ENCODE measurements around the gene NAPA. TPM values are rescaled to one million over a fixed set of nuclear protein-coding genes. Genes with fewer than 3 reads are reported as not detected.

The NAPA gene
- polyA plus RNA-seq, 6 donors from 2014 or later, result 68.5 to 111 (median 78.4) TPM

DNA sequence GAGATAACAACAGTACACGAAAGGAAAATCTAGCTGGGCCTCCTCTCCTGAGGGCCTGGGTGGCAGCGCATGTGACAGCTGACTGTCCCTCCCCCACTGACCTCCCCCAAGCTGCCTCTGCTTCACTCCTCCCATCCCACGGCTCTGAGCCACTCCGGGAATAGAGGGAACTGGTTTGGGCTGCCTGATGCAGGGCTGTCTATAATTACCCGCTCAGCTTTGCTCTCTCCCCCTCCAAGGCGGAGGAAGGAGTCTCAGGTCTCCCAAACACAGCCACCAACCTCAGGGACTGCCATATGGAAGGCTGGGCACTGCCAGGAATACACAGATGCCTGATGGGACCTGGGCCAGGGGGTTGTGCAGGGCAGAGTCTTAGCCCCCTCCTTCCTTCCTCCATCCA, 7.9 kb downstream of the NAPA start:
- ATAC-seq (ENCODE audit: low read depth in 2 of 2) (no peak), DNase-seq (no peak)
- Mint-ChIP-seq H3K27ac (peak overlapping the region in 1 of 6 donors; percentile 56), H3K4me1 (peaks cover 23 to 43% (median 24%) of the 10 kb centered on the region in 3 donors), H3K9me3 (no peaks in the 10 kb centered on the region), H3K27me3 (no peaks in the 10 kb centered on the region), H3K4me3 (no peak overlapping the region), H3K36me3 (peaks cover 8 to 11% of the 10 kb centered on the region in 2 donors)

GRCh38 chr19:47506459-47506858, 8.4 kb downstream of the NAPA start:
- Mint-ChIP-seq H3K4me3 (peak overlapping the region in 1 of 8 donors; percentile 5), H3K36me3 (peaks cover 11 to 13% of the 10 kb centered on the region in 2 donors), H3K9me3 (no peaks in the 10 kb centered on the region), H3K27me3 (no peaks in the 10 kb centered on the region), H3K4me1 (peaks cover 17 to 37% (median 18%) of the 10 kb centered on the region in 3 donors), H3K27ac (peak overlapping the region in 1 of 6 donors; percentile 44)
- DNase-seq (no peak), ATAC-seq (ENCODE audit: low read depth in 2 of 2) (no peak)

DNA sequence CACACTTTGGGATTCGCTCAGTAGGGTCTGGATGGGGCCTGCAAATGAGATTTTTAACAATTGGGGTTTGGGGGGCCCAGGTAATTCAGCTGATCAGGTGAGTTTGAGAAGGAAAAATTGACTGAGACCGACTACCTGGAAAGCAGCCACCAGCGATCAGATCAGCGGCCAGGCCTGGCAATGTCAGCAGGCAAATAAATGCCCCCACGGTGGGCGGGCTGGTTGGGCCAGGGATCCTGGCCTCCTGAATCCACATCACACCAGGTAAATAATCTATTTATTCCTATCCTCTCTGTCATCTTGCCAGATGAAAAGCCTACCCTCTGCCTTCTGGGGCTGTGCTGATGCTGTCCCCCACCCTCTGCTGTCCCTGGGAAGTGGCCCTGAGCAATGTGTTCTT, 9.4 kb downstream of the NAPA start:
- peaks cover 11 to 15% of the 10 kb centered on the region in 2 donors for H3K36me3 Mint-ChIP-seq
- no peaks in the 10 kb centered on the region for H3K27me3 Mint-ChIP-seq
- no peaks in the 10 kb centered on the region for H3K9me3 Mint-ChIP-seq
- no peak for ATAC-seq (ENCODE audit: low read depth in 2 of 2)
- peaks cover 12 to 30% (median 17%) of the 10 kb centered on the region in 3 donors for H3K4me1 Mint-ChIP-seq
- peak overlapping the region in 1 of 8 donors; percentile 29 for H3K4me3 Mint-ChIP-seq
- H3K27ac Mint-ChIP-seq, result peak overlapping the region in 2 of 6 donors; percentile 28 to 36
- no peak for DNase-seq

- peak overlapping the region in 1 of 6 donors; percentile 59 for H3K27ac Mint-ChIP-seq
- no peak overlapping the region for H3K4me3 Mint-ChIP-seq
- ATAC-seq (ENCODE audit: low read depth in 2 of 2) (no peak), DNase-seq (no peak)
- H3K36me3 Mint-ChIP-seq, result peaks cover 11 to 15% of the 10 kb centered on the region in 2 donors
- H3K4me1 Mint-ChIP-seq, result peaks cover 6 to 26% (median 8%) of the 10 kb centered on the region in 3 donors
- no peaks in the 10 kb centered on the region for H3K27me3 Mint-ChIP-seq
- no peaks in the 10 kb centered on the region for H3K9me3 Mint-ChIP-seq
Observed at GRCh38 chr19:47503826-47504150, 11.1 kb downstream of the NAPA start.

GRCh38 chr19:47503130-47503825, 11.6 kb downstream of the NAPA start:
- Mint-ChIP-seq H3K4me1 (peaks cover 8 to 27% (median 8%) of the 10 kb centered on the region in 3 donors), H3K27ac (peak overlapping the region in 1 of 6 donors; percentile 42), H3K4me3 (no peak overlapping the region), H3K9me3 (no peaks in the 10 kb centered on the region), H3K36me3 (peaks cover 11 to 15% of the 10 kb centered on the region in 2 donors), H3K27me3 (no peaks in the 10 kb centered on the region)
- no peak for ATAC-seq (ENCODE audit: low read depth in 2 of 2)
- DNase-seq, result no peak

GRCh38 chr19:47499863-47500830, 14.7 kb downstream of the NAPA start:
- ATAC-seq (ENCODE audit: low read depth in 2 of 2) (no peak), DNase-seq (no peak)
- H3K27ac Mint-ChIP-seq, result peak overlapping the region in 1 of 6 donors; percentile 32
- peaks cover 11 to 22% of the 10 kb centered on the region in 2 donors for H3K36me3 Mint-ChIP-seq
- H3K9me3 Mint-ChIP-seq, result no peaks in the 10 kb centered on the region
- H3K4me1 Mint-ChIP-seq, result peaks cover 0 to 14% (median 8%) of the 10 kb centered on the region in 3 donors
- H3K4me3 Mint-ChIP-seq, result no peak overlapping the region
- H3K27me3 Mint-ChIP-seq, result no peaks in the 10 kb centered on the region

GRCh38 chr19:47499371-47499770, 15.5 kb downstream of the NAPA start:
- H3K27me3 Mint-ChIP-seq, result no peaks in the 10 kb centered on the region
- ATAC-seq (ENCODE audit: low read depth in 2 of 2), result no peak
- peaks cover 11 to 22% of the 10 kb centered on the region in 2 donors for H3K36me3 Mint-ChIP-seq
- no peak for DNase-seq
- no peaks in the 10 kb centered on the region for H3K9me3 Mint-ChIP-seq
- no peak overlapping the region for H3K4me3 Mint-ChIP-seq
- peaks cover 0 to 13% (median 8%) of the 10 kb centered on the region in 3 donors for H3K4me1 Mint-ChIP-seq
- H3K27ac Mint-ChIP-seq, result no peak overlapping the region

GRCh38 chr19:47498561-47498960, 16.3 kb downstream of the NAPA start:
- no peaks in the 10 kb centered on the region for H3K9me3 Mint-ChIP-seq
- H3K4me1 Mint-ChIP-seq, result peaks cover 0 to 13% (median 8%) of the 10 kb centered on the region in 3 donors
- peak overlapping the region in 1 of 6 donors; percentile 32 for H3K27ac Mint-ChIP-seq
- peaks cover 11 to 21% of the 10 kb centered on the region in 2 donors for H3K36me3 Mint-ChIP-seq
- DNase-seq, result no peak
- no peak for ATAC-seq (ENCODE audit: low read depth in 2 of 2)
- H3K27me3 Mint-ChIP-seq, result no peaks in the 10 kb centered on the region
- H3K4me3 Mint-ChIP-seq, result no peak overlapping the region

DNA sequence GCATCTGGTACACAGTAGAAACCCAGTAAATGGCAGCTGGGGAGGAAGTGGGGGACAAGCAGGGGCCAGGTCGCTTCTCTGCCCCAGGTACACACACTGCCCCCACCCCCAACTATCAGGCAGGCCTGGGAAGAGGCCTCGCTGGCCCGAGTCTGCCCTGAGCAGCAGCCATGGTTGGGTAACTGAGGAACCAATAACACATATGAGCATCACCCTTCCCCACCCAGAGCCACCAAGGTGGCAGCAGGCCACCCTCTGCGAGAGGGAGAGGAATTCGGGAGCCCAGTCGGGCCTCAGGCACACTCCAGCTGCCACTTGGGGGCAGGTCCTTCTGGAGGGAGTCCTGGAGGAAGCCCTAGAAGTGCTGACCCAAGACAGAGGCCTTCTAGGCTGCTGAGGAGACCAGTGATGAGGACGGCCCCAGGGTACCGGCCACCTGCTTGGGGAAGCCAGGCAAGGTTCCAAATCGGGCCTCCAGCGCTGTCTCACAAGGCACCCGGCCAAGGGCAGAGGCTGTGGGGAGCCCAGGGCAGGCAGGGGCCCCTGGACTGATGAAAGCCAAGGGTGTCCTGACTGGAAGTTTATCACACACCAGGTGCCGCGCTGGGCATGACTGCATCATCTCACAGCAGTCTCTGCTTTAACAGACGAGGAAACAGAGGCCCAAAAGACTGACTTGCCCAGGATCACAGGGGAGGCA, 16.9 kb downstream of the NAPA start:
- no peak for ATAC-seq (ENCODE audit: low read depth in 2 of 2)
- no peak overlapping the region for H3K4me3 Mint-ChIP-seq
- DNase-seq, result no peak
- H3K36me3 Mint-ChIP-seq, result peaks cover 5 to 15% of the 10 kb centered on the region in 2 donors
- no peaks in the 10 kb centered on the region for H3K27me3 Mint-ChIP-seq
- H3K27ac Mint-ChIP-seq, result peak overlapping the region in 3 of 6 donors; percentile 20 to 69 (median 28)
- no peaks in the 10 kb centered on the region for H3K9me3 Mint-ChIP-seq
- H3K4me1 Mint-ChIP-seq, result peaks cover 0 to 8% (median 8%) of the 10 kb centered on the region in 3 donors

DNA sequence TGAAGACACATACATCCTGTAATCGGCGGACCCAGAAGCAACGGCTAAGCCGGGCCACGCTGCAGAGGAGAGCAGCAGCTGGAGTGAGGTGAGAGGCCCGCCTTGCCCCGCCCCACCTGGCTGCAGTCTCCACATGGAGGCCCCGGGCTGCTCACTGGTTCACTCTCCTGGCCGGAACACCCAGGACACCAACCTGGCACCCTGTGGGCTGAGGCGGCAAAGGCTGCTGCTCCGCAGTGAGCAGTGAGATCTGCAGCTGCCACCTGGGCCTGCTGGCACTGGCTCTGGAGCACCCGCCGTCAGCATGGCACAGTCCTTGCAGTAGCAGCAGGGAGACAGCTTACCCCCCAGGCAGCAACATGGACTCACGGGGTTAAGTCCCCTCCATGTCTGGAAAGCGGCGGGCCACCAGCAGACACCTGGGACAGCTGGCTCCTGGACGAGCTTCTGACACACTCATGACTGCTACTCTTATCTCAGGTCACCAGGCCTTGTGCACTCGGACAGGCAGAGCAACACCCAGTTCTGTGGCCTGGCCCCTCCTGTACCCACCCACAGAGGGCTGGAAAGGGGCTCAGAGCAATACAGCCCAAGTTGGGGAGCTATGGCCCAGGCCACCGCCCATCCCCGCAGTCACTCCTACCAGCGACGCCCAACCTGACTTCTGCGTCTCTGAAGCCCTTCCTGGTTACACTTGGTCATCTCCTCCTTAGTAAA, 17.7 kb downstream of the NAPA start:
- peaks cover 0 to 14% of the 10 kb centered on the region in 2 donors for H3K36me3 Mint-ChIP-seq
- no peaks in the 10 kb centered on the region for H3K27me3 Mint-ChIP-seq
- no peaks in the 10 kb centered on the region for H3K9me3 Mint-ChIP-seq
- no peak overlapping the region for H3K4me3 Mint-ChIP-seq
- ATAC-seq (ENCODE audit: low read depth in 2 of 2), result no peak
- H3K4me1 Mint-ChIP-seq, result peaks cover 0 to 8% (median 8%) of the 10 kb centered on the region in 3 donors
- peak overlapping the region in 2 of 6 donors; percentile 20 to 69 for H3K27ac Mint-ChIP-seq
- no peak for DNase-seq

- DNase-seq (no peak), ATAC-seq (ENCODE audit: low read depth in 2 of 2) (no peak)
- Mint-ChIP-seq H3K4me1 (peaks cover 0 to 8% (median 8%) of the 10 kb centered on the region in 3 donors), H3K27me3 (no peaks in the 10 kb centered on the region), H3K27ac (peak overlapping the region in 3 of 6 donors; percentile 34 to 88 (median 36)), H3K9me3 (no peaks in the 10 kb centered on the region), H3K4me3 (no peak overlapping the region), H3K36me3 (peaks cover 0 to 7% of the 10 kb centered on the region in 2 donors)
Observed at GRCh38 chr19:47495478-47496372, 19.1 kb downstream of the NAPA start.

GRCh38 chr19:47494729-47495128, 20.1 kb downstream of the NAPA start:
- peaks cover 0 to 15% (median 13%) of the 10 kb centered on the region in 3 donors for H3K4me1 Mint-ChIP-seq
- H3K27me3 Mint-ChIP-seq, result no peaks in the 10 kb centered on the region
- no peaks in the 10 kb centered on the region for H3K9me3 Mint-ChIP-seq
- DNase-seq, result no peak
- H3K27ac Mint-ChIP-seq, result no peak overlapping the region
- peaks cover 0 to 14% of the 10 kb centered on the region in 2 donors for H3K36me3 Mint-ChIP-seq
- no peak for ATAC-seq (ENCODE audit: low read depth in 2 of 2)
- no peak overlapping the region for H3K4me3 Mint-ChIP-seq
